HEK293 (cell line): ENCODE results near the gene GRID2.

ENCODE experiments used
- CTCF ChIA-PET: fragments of 350-600 bp; formaldehyde crosslinking; extraction: SDS; loops from one replicate; lab custom pipeline; 2021; ENCODE audit warnings: antibody characterized with exemption; lab: Yijun Ruan, JAX
- POLR2A ChIA-PET: fragments of 300-600 bp; formaldehyde crosslinking; extraction: SDS; loops from one replicate; lab custom pipeline; 2020; ENCODE audit warnings: antibody characterized with exemption, inconsistent platforms; lab: Yijun Ruan, JAX
- H3K27ac ChIP-seq: fragments of 200-500 bp; sonication (Bioruptor generic); 2 replicates; pipeline ENCODE4 v1.5.1; 2014; ENCODE audit warnings: low read depth, low read length, control low read depth, inconsistent platforms; ENCODE audit errors: extremely low read depth
- H3K36me3 ChIP-seq, 2 experiments: fragments of 200-500 bp in 1 of 2; sonication (Bioruptor generic) in 1 of 2; 1 replicate in 1 of 2; 2 replicates in 1 of 2; pipeline ENCODE4 v1.5.1; 2014 to 2017; ENCODE audit warnings: inconsistent platforms in 2 of 2, low read length in 2 of 2; ENCODE audit not compliant: control insufficient read depth in 2 of 2, insufficient read depth in 1 of 2
- H3K4me1 ChIP-seq: fragments of 200-500 bp; sonication (Bioruptor generic); 2 replicates; pipeline ENCODE4 v1.5.1; 2014; ENCODE audit warnings: mild to moderate bottlenecking, low read length, inconsistent platforms; ENCODE audit not compliant: control insufficient read depth, insufficient read depth
- H3K4me3 ChIP-seq: 2 replicates; pipeline ENCODE4 v1.5.1; 2011; ENCODE audit warnings: low read depth, mild to moderate bottlenecking, control low read depth, low read length, moderate library complexity
- H3K9me3 ChIP-seq: fragments of 200-500 bp; sonication (Bioruptor generic); 2 replicates; pipeline ENCODE4 v1.5.1; 2014; ENCODE audit warnings: low read depth, low read length, inconsistent platforms; ENCODE audit not compliant: control insufficient read depth, insufficient read depth
- AEBP2 ChIP-seq: fragments of 450-650 bp; formaldehyde crosslinking; IDR thresholded peaks from 2 replicates; pipeline ENCODE4 v1.5.1; 2016; ENCODE audit warnings: missing biosample characterization, missing genetic modification characterization, borderline replicate concordance
- FEZF1 ChIP-seq: fragments of 450-650 bp; formaldehyde crosslinking; IDR thresholded peaks from 2 replicates; pipeline ENCODE4 v1.5.1; 2016; ENCODE audit warnings: missing biosample characterization, missing genetic modification characterization
- GLI4 ChIP-seq: fragments of 450-650 bp; formaldehyde crosslinking; IDR thresholded peaks from 2 replicates; pipeline ENCODE4 v1.5.1; 2016; ENCODE audit warnings: missing biosample characterization, missing genetic modification characterization
- GLIS1 ChIP-seq: fragments of 450-650 bp; formaldehyde crosslinking; IDR thresholded peaks from 2 replicates; pipeline ENCODE4 v1.5.1; 2016; ENCODE audit warnings: missing biosample characterization, missing genetic modification characterization
- HOXD13 ChIP-seq: sonication (generic); formaldehyde crosslinking; IDR thresholded peaks from 2 replicates; pipeline ENCODE4 v1.8.0; 2022; ENCODE audit warnings: missing genetic modification reagents, borderline replicate concordance
- MZF1 ChIP-seq: fragments of 450-650 bp; formaldehyde crosslinking; IDR thresholded peaks from 2 replicates; pipeline ENCODE4 v1.5.1; 2017; ENCODE audit warnings: missing biosample characterization, missing genetic modification characterization, borderline replicate concordance
- PRDM1 ChIP-seq: fragments of 450-650 bp; formaldehyde crosslinking; IDR thresholded peaks from 2 replicates; pipeline ENCODE4; 2016; ENCODE audit warnings: missing biosample characterization, missing genetic modification characterization
- RBAK ChIP-seq: fragments of 450-650 bp; formaldehyde crosslinking; IDR thresholded peaks from 2 replicates; pipeline ENCODE4 v1.5.1; 2016; ENCODE audit warnings: missing biosample characterization, missing genetic modification characterization
- SALL2 ChIP-seq: fragments of 450-650 bp; formaldehyde crosslinking; IDR thresholded peaks from 2 replicates; pipeline ENCODE4 v1.5.0; 2017; ENCODE audit warnings: missing biosample characterization, mild to moderate bottlenecking, missing genetic modification characterization, borderline replicate concordance
- SCRT2 ChIP-seq: fragments of 450-650 bp; formaldehyde crosslinking; IDR thresholded peaks from 2 replicates; pipeline ENCODE4 v1.5.1; 2016; ENCODE audit warnings: missing biosample characterization, missing genetic modification characterization
- SP3 ChIP-seq: fragments of 450-650 bp; formaldehyde crosslinking; IDR thresholded peaks from 2 replicates; pipeline ENCODE4 v1.5.1; 2016; ENCODE audit warnings: missing biosample characterization, missing genetic modification characterization
- TRIM28 ChIP-seq: IDR thresholded peaks from 2 replicates; pipeline ENCODE4 v1.6.1; 2011; ENCODE audit warnings: low read length, control low read depth, borderline replicate concordance
- WT1 ChIP-seq: fragments of 450-650 bp; formaldehyde crosslinking; IDR thresholded peaks from 2 replicates; pipeline ENCODE4 v1.5.1; 2016; ENCODE audit warnings: missing biosample characterization, missing genetic modification characterization
- ZBTB8A ChIP-seq: fragments of 450-650 bp; formaldehyde crosslinking; IDR thresholded peaks from 2 replicates; pipeline ENCODE4 v1.5.1; 2016; ENCODE audit warnings: missing biosample characterization, missing genetic modification characterization
- ZFHX2 ChIP-seq: fragments of 450-650 bp; formaldehyde crosslinking; conservative IDR thresholded peaks from 2 replicates; pipeline ENCODE4 v1.5.1; 2016; ENCODE audit warnings: missing biosample characterization, missing genetic modification characterization
- ZFP41 ChIP-seq: fragments of 450-650 bp; formaldehyde crosslinking; IDR thresholded peaks from 2 replicates; pipeline ENCODE4 v1.5.1; 2016; ENCODE audit warnings: missing biosample characterization, missing genetic modification characterization, borderline replicate concordance
- ZFP69B ChIP-seq: fragments of 450-650 bp; formaldehyde crosslinking; IDR thresholded peaks from 2 replicates; pipeline ENCODE4 v1.5.1; 2016; ENCODE audit warnings: missing biosample characterization, missing genetic modification characterization
- ZNF133 ChIP-seq: fragments of 450-650 bp; formaldehyde crosslinking; IDR thresholded peaks from 2 replicates; pipeline ENCODE4 v1.5.1; 2016; ENCODE audit warnings: missing biosample characterization, missing genetic modification characterization
- ZNF138 ChIP-seq: fragments of 450-650 bp; formaldehyde crosslinking; IDR thresholded peaks from 2 replicates; pipeline ENCODE4 v1.5.1; 2016; ENCODE audit warnings: missing biosample characterization, missing genetic modification characterization, borderline replicate concordance
- ZNF214 ChIP-seq: fragments of 450-650 bp; formaldehyde crosslinking; IDR thresholded peaks from 2 replicates; pipeline ENCODE4 v1.5.1; 2017; ENCODE audit warnings: missing biosample characterization, mild to moderate bottlenecking, missing genetic modification characterization, borderline replicate concordance
- ZNF335 ChIP-seq: fragments of 450-650 bp; formaldehyde crosslinking; conservative IDR thresholded peaks from 2 replicates; pipeline ENCODE4 v1.5.1; 2016; ENCODE audit warnings: missing biosample characterization, missing genetic modification characterization
- ZNF366 ChIP-seq: fragments of 450-650 bp; formaldehyde crosslinking; conservative IDR thresholded peaks from 2 replicates; pipeline ENCODE4 v1.5.1; 2016; ENCODE audit warnings: missing biosample characterization, missing genetic modification characterization
- ZNF426 ChIP-seq: fragments of 450-650 bp; formaldehyde crosslinking; IDR thresholded peaks from 2 replicates; pipeline ENCODE4 v1.5.1; 2017; ENCODE audit warnings: missing biosample characterization, missing genetic modification characterization, mild to moderate bottlenecking, inconsistent platforms, moderate library complexity
- ZNF560 ChIP-seq: fragments of 450-650 bp; formaldehyde crosslinking; IDR thresholded peaks from 2 replicates; pipeline ENCODE4 v1.5.1; 2017; ENCODE audit warnings: missing biosample characterization, missing genetic modification characterization, borderline replicate concordance
- ZNF561 ChIP-seq: fragments of 450-650 bp; IDR thresholded peaks from 2 replicates; pipeline ENCODE4 v1.5.1; 2018; ENCODE audit warnings: missing biosample characterization, missing genetic modification characterization, borderline replicate concordance
- ZNF626 ChIP-seq: fragments of 450-650 bp; sonication (Bioruptor Pico); formaldehyde crosslinking; IDR thresholded peaks from 2 replicates; pipeline ENCODE4 v1.5.1; 2018; ENCODE audit warnings: missing biosample characterization, missing genetic modification characterization, inconsistent platforms
- ZSCAN16 ChIP-seq: fragments of 450-650 bp; formaldehyde crosslinking; IDR thresholded peaks from 2 replicates; pipeline ENCODE4 v1.5.1; 2016; ENCODE audit warnings: missing biosample characterization, missing genetic modification characterization
- ZSCAN18 ChIP-seq: fragments of 450-650 bp; formaldehyde crosslinking; IDR thresholded peaks from 2 replicates; pipeline ENCODE4 v1.5.1; 2016; ENCODE audit warnings: missing biosample characterization, missing genetic modification characterization
- ZSCAN4 ChIP-seq: fragments of 450-650 bp; formaldehyde crosslinking; IDR thresholded peaks from 2 replicates; pipeline ENCODE4 v1.5.1; 2017; ENCODE audit warnings: missing biosample characterization, missing genetic modification characterization
- ZXDB ChIP-seq: fragments of 450-650 bp; formaldehyde crosslinking; IDR thresholded peaks from 2 replicates; pipeline ENCODE4 v1.5.1; 2016; ENCODE audit warnings: missing biosample characterization, missing genetic modification characterization
- TF ChIP-seq, protein P1 (sequence below): fragments of 450-650 bp; formaldehyde crosslinking; IDR thresholded peaks from 2 replicates; pipeline ENCODE4 v1.5.1; 2016; ENCODE audit warnings: missing biosample characterization, missing genetic modification characterization
- TF ChIP-seq, protein P2 (sequence below): fragments of 450-650 bp; formaldehyde crosslinking; IDR thresholded peaks from 2 replicates; pipeline ENCODE4 v1.5.1; 2016; ENCODE audit warnings: missing biosample characterization, missing genetic modification characterization, low read depth

GRID2 gene

GRCh38 chr4:92847026-92847425 lies 543.3 kb downstream of the GRID2 start:
- H3K4me1 ChIP-seq, result no peaks in the 10 kb centered on the region
- H3K4me3 ChIP-seq, result no peak overlapping the region
- no peaks in the 10 kb centered on the region for H3K9me3 ChIP-seq
- H3K27ac ChIP-seq, result no peak overlapping the region
- ChIA-PET POLR2A (no interaction called here), CTCF (no interaction called here)
- no peaks in the 10 kb centered on the region for H3K36me3 ChIP-seq
- no peak for TF ChIP-seq TRIM28
- TF ChIP-seq, protein P1, sequence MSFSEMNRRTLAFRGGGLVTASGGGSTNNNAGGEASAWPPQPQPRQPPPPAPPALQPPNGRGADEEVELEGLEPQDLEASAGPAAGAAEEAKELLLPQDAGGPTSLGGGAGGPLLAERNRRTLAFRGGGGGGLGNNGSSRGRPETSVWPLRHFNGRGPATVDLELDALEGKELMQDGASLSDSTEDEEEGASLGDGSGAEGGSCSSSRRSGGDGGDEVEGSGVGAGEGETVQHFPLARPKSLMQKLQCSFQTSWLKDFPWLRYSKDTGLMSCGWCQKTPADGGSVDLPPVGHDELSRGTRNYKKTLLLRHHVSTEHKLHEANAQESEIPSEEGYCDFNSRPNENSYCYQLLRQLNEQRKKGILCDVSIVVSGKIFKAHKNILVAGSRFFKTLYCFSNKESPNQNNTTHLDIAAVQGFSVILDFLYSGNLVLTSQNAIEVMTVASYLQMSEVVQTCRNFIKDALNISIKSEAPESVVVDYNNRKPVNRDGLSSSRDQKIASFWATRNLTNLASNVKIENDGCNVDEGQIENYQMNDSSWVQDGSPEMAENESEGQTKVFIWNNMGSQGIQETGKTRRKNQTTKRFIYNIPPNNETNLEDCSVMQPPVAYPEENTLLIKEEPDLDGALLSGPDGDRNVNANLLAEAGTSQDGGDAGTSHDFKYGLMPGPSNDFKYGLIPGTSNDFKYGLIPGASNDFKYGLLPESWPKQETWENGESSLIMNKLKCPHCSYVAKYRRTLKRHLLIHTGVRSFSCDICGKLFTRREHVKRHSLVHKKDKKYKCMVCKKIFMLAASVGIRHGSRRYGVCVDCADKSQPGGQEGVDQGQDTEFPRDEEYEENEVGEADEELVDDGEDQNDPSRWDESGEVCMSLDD, result no peak
- TF ChIP-seq AEBP2, result no peak
- TF ChIP-seq HOXD13 (CRISPR knock-in tag), result no peak
- TF ChIP-seq FEZF1 (tag by site-specific recombination), result no peak
- TF ChIP-seq ZSCAN16 (tag by site-specific recombination), result no peak
- no peak for TF ChIP-seq ZNF561
- no peak for TF ChIP-seq ZFP69B
- no peak for TF ChIP-seq ZNF426
- TF ChIP-seq ZNF133, result no peak
- TF ChIP-seq SCRT2 (tag by site-specific recombination), result no peak
- TF ChIP-seq GLI4, result no peak
- no peak for TF ChIP-seq ZNF335
- no peak for TF ChIP-seq RBAK (tag by site-specific recombination)
- no peak for TF ChIP-seq SALL2 (tag by site-specific recombination)
- no peak for TF ChIP-seq GLIS1
- no peak for TF ChIP-seq ZNF366 (tag by site-specific recombination)
- no peak for TF ChIP-seq ZNF138 (tag by site-specific recombination)
- TF ChIP-seq SP3 (tag by site-specific recombination), result no peak

- POLR2A ChIA-PET, result no interaction called here
- Histone ChIP-seq H3K4me3 (no peak overlapping the region), H3K27ac (no peak overlapping the region), H3K36me3 (no peaks in the 10 kb centered on the region), H3K9me3 (no peaks in the 10 kb centered on the region), H3K4me1 (no peaks in the 10 kb centered on the region)
- CTCF ChIA-PET, result no interaction called here
- no peak for TF ChIP-seq ZXDB (tag by site-specific recombination)
- TF ChIP-seq PRDM1, result no peak
- TF ChIP-seq MZF1 (tag by site-specific recombination), result no peak
- TF ChIP-seq ZNF214 (tag by site-specific recombination), result no peak
- TF ChIP-seq ZFP41, result no peak
- no peak for TF ChIP-seq ZFHX2 (tag by site-specific recombination)
- TF ChIP-seq, protein P2, sequence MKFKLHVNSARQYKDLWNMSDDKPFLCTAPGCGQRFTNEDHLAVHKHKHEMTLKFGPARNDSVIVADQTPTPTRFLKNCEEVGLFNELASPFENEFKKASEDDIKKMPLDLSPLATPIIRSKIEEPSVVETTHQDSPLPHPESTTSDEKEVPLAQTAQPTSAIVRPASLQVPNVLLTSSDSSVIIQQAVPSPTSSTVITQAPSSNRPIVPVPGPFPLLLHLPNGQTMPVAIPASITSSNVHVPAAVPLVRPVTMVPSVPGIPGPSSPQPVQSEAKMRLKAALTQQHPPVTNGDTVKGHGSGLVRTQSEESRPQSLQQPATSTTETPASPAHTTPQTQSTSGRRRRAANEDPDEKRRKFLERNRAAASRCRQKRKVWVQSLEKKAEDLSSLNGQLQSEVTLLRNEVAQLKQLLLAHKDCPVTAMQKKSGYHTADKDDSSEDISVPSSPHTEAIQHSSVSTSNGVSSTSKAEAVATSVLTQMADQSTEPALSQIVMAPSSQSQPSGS (tag by site-specific recombination), result no peak
- no peak for TF ChIP-seq WT1 (tag by site-specific recombination)
- no peak for TF ChIP-seq ZNF626 (tag by site-specific recombination)
- no peak for TF ChIP-seq ZSCAN18 (tag by site-specific recombination)
- no peak for TF ChIP-seq ZBTB8A (tag by site-specific recombination)
- no peak for TF ChIP-seq ZSCAN4 (tag by site-specific recombination)
- TF ChIP-seq ZNF560 (tag by site-specific recombination), result no peak
These were observed 558.7 kb downstream of the GRID2 start for GRCh38 chr4:92862509-92862908.
